H1 (cell line): ENCODE results near the gene KRT4. TPM values are rescaled to one million over a fixed set of nuclear protein-coding genes. Genes with fewer than 3 reads are reported as not detected.

Experiments
- CTCF ChIA-PET: fragments of 300-600 bp; sonication (Branson Sonifier 250); formaldehyde crosslinking; loops from one replicate; lab custom pipeline; 2021; ENCODE audit not compliant: partially characterized antibody; lab: Charles Lee
- POLR2A ChIA-PET: fragments of 300-600 bp; sonication (Branson Sonifier 250); formaldehyde crosslinking; loops from one replicate; lab custom pipeline; 2021; ENCODE audit warnings: inconsistent platforms; ENCODE audit not compliant: partially characterized antibody; lab: Charles Lee
- DNase-seq, 2 experiments: peaks; one replicate each; pipeline versions ENCODE4 v3.0.0 to v3.0.0-alpha.2; 2010 to 2022; ENCODE audit warnings: low spot score in 2 of 2, low read depth in 1 of 2, mixed read lengths in 1 of 2
- FAIRE-seq: peaks from 2 replicates; lab custom pipeline; 2011; peaks lifted over from hg19 to GRCh38; lab: Jason Lieb, UNC
- H2AFZ ChIP-seq: 2 replicates; pipeline ENCODE4 v1.8.1; 2012; ENCODE audit warnings: low read length, inconsistent platforms
- H2AK5ac ChIP-seq: 2 replicates; pipeline ENCODE4 v1.6.1; 2013; ENCODE audit warnings: low read depth, low read length
- H2BK120ac ChIP-seq: replicated peaks from 2 replicates; pipeline ENCODE3; 2013; ENCODE audit warnings: low read depth, low read length, inconsistent platforms
- H2BK12ac ChIP-seq: 2 replicates; pipeline ENCODE4 v1.6.1; 2013; ENCODE audit warnings: low read depth, low read length
- H2BK15ac ChIP-seq: 2 replicates; pipeline ENCODE4 v1.6.1; 2013; ENCODE audit warnings: low read length
- H2BK20ac ChIP-seq: 2 replicates; pipeline ENCODE4 v1.6.1; 2013; ENCODE audit warnings: low read length
- H2BK5ac ChIP-seq: 2 replicates; pipeline ENCODE4 v1.6.1; 2013; ENCODE audit warnings: low read depth, low read length
- H3K14ac ChIP-seq: 2 replicates; pipeline ENCODE4 v1.6.1; 2013; ENCODE audit warnings: inconsistent platforms; ENCODE audit not compliant: insufficient read length
- H3K18ac ChIP-seq: 2 replicates; pipeline ENCODE4 v1.6.1; 2013; ENCODE audit warnings: low read length; ENCODE audit errors: extremely low read depth
- H3K23ac ChIP-seq: 2 replicates; pipeline ENCODE4 v1.6.1; 2013; ENCODE audit warnings: inconsistent platforms; ENCODE audit not compliant: insufficient read length
- H3K23me2 ChIP-seq: 2 replicates; pipeline ENCODE4 v1.6.1; 2013; ENCODE audit warnings: low read depth, low read length
- H3K27ac ChIP-seq: 2 replicates; pipeline ENCODE4 v1.6.1; 2011; ENCODE audit warnings: low read depth, low read length, inconsistent platforms
- H3K27me3 ChIP-seq, 4 experiments: replicated peaks in 1 of 4; 1 replicate in 1 of 4; 2 replicates in 3 of 4; pipeline versions ENCODE4 v1.6.1 to v1.8.1; 2011 to 2013; ENCODE audit warnings: low read length in 3 of 4, mild to moderate bottlenecking in 3 of 4, inconsistent platforms in 2 of 4, mixed read lengths in 2 of 4, moderate library complexity in 1 of 4; ENCODE audit not compliant: control insufficient read depth in 3 of 4, insufficient read depth in 3 of 4; ENCODE audit errors: extremely low read depth in 1 of 4
- H3K36me3 ChIP-seq, 4 experiments: 2 replicates each; pipeline versions ENCODE4 v1.6.1 to v1.8.1; 2011 to 2013; ENCODE audit warnings: mild to moderate bottlenecking in 4 of 4, low read length in 3 of 4, moderate library complexity in 2 of 4, control low read depth in 1 of 4, inconsistent platforms in 1 of 4; ENCODE audit not compliant: insufficient read depth in 4 of 4, control insufficient read depth in 2 of 4
- H3K4ac ChIP-seq: replicated peaks from 2 replicates; pipeline ENCODE3; 2013; ENCODE audit warnings: low read length, low read depth, mixed read lengths, inconsistent platforms; ENCODE audit not compliant: insufficient read length
- H3K4me1 ChIP-seq, 4 experiments: replicated peaks in 1 of 4; 1 replicate in 1 of 4; 2 replicates in 3 of 4; pipeline versions ENCODE4 v1.6.1 to v1.8.1; 2011 to 2013; ENCODE audit warnings: low read length in 3 of 4, inconsistent platforms in 2 of 4, mixed read lengths in 1 of 4; ENCODE audit not compliant: insufficient read depth in 4 of 4, control insufficient read depth in 3 of 4
- H3K4me2 ChIP-seq, 2 experiments: 2 replicates each; pipeline versions ENCODE4 v1.6.1 to v1.8.1; 2011 to 2013; ENCODE audit warnings: low read depth in 2 of 2, low read length in 2 of 2, control low read depth in 1 of 2, inconsistent platforms in 1 of 2, mild to moderate bottlenecking in 1 of 2; ENCODE audit not compliant: insufficient read depth in 1 of 2
- H3K4me3 ChIP-seq, 4 experiments: fragments of 200-600, 300-600 bp in 1 of 4; sonication (generic), shearing (Covaris generic), sonication (Bioruptor Twin) in 1 of 4; 2 replicates each; pipeline versions ENCODE4 v1.5.1 to v1.8.1; 2011 to 2016; ENCODE audit warnings: low read length in 4 of 4, low read depth in 3 of 4, control low read depth in 2 of 4, inconsistent platforms in 2 of 4, mild to moderate bottlenecking in 2 of 4, mixed read lengths in 1 of 4, moderate library complexity in 1 of 4; ENCODE audit not compliant: insufficient read depth in 2 of 4; ENCODE audit errors: extremely low read depth in 1 of 4
- H3K56ac ChIP-seq: replicated peaks from 2 replicates; pipeline ENCODE3; 2013; ENCODE audit warnings: low read depth, mild to moderate bottlenecking, mixed read lengths, low read length, inconsistent platforms; ENCODE audit not compliant: insufficient read length
- H3K79me1 ChIP-seq: 2 replicates; pipeline ENCODE4 v1.6.1; 2013; ENCODE audit warnings: low read depth, low read length, control low read depth
- H3K79me2 ChIP-seq, 2 experiments: 2 replicates each; pipeline versions ENCODE4 v1.6.1 to v1.8.1; 2012 to 2013; ENCODE audit warnings: low read length in 2 of 2, mild to moderate bottlenecking in 2 of 2, inconsistent platforms in 1 of 2; ENCODE audit not compliant: insufficient read depth in 2 of 2, control insufficient read depth in 1 of 2
- H3K9ac ChIP-seq, 4 experiments: replicated peaks in 1 of 4; 1 replicate in 1 of 4; 2 replicates in 3 of 4; pipeline versions ENCODE4 v1.6.1 to v1.8.1; 2011 to 2013; ENCODE audit warnings: low read depth in 3 of 4, low read length in 3 of 4, control low read depth in 2 of 4, mild to moderate bottlenecking in 2 of 4, moderate library complexity in 2 of 4, inconsistent platforms in 1 of 4; ENCODE audit errors: extremely low read depth in 1 of 4
- H3K9me3 ChIP-seq, 2 experiments: 2 replicates each; pipeline versions ENCODE4 v1.6.1 to v1.8.1; 2012 to 2013; ENCODE audit warnings: mild to moderate bottlenecking in 2 of 2, moderate library complexity in 2 of 2, control low read depth in 1 of 2, inconsistent platforms in 1 of 2, low read depth in 1 of 2, low read length in 1 of 2, mixed read lengths in 1 of 2; ENCODE audit not compliant: insufficient read depth in 2 of 2
- H4K20me1 ChIP-seq, 2 experiments: replicated peaks in 1 of 2; 2 replicates each; pipeline versions ENCODE3 to v1.8.1; 2011 to 2013; ENCODE audit warnings: inconsistent platforms in 2 of 2, low read length in 2 of 2, mild to moderate bottlenecking in 1 of 2; ENCODE audit not compliant: insufficient read depth in 2 of 2, control insufficient read depth in 1 of 2
- H4K5ac ChIP-seq: 2 replicates; pipeline ENCODE4 v1.6.1; 2013; ENCODE audit warnings: low read length, low read depth, mixed read lengths, inconsistent platforms; ENCODE audit not compliant: insufficient read length
- H4K8ac ChIP-seq: 2 replicates; pipeline ENCODE4 v1.8.0; 2013; ENCODE audit warnings: mild to moderate bottlenecking, moderate library complexity, low read length, inconsistent platforms; ENCODE audit not compliant: insufficient read depth; ENCODE audit errors: extremely low read depth
- H4K91ac ChIP-seq: replicated peaks from 2 replicates; pipeline ENCODE3; 2013; ENCODE audit warnings: low read length, mixed read lengths, inconsistent platforms; ENCODE audit not compliant: insufficient read length
- BCL11A ChIP-seq, 2 experiments: IDR thresholded peaks; one replicate each; pipeline ENCODE4 v1.6.1; 2011; ENCODE audit warnings: low read depth in 2 of 2, low read length in 2 of 2, mild to moderate bottlenecking in 2 of 2
- CREB1 ChIP-seq: IDR thresholded peaks from 2 replicates; pipeline ENCODE4 v1.6.1; 2012; ENCODE audit warnings: inconsistent platforms
- E2F6 ChIP-seq: IDR thresholded peaks from 2 replicates; pipeline ENCODE4 v1.6.1; 2012; ENCODE audit warnings: inconsistent platforms
- MAX ChIP-seq: IDR thresholded peaks from 2 replicates; pipeline ENCODE4 v1.6.1; 2012; ENCODE audit warnings: inconsistent platforms
- TAF1 ChIP-seq: IDR thresholded peaks from 2 replicates; pipeline ENCODE4 v1.6.1; 2011; ENCODE audit warnings: mild to moderate bottlenecking, low read depth, low read length
- WGBS, 2 experiments: shearing (Covaris generic) in 1 of 2; methylation state at CpG; one replicate each; pipeline versions ENCODE4 v1.1.6 to v1.1.7; 2013 to 2015; ENCODE audit warnings: low lambda C conversion rate in 2 of 2, mixed read lengths in 2 of 2, inconsistent platforms in 1 of 2, low coverage in 1 of 2, missing lambda C conversion rate in 1 of 2; ENCODE audit not compliant: insufficient replicate concordance in 2 of 2, insufficient coverage in 1 of 2, insufficient read length in 1 of 2; ENCODE audit errors: extremely low coverage in 1 of 2, missing lambda C conversion rate in 1 of 2; 5-methylcytosine and 5-hydroxymethylcytosine counted together
- polyA plus RNA-seq, 7 experiments: library from polyadenylated mRNA; depleted of rRNA in 3 of 7; stranded (reverse) in 5 of 7; unstranded in 2 of 7; fragments of >200 nt in 5 of 7; fragments of 200-250 nt in 2 of 7; gene quantifications; 1 replicate in 5 of 7; 2 replicates in 1 of 7; 4 replicates in 1 of 7; pipeline versions ENCODE4 v1.2.1 to v1.2.3, GENCODE V29; 2011 to 2013; ENCODE audit warnings: missing spikeins in 2 of 7, mixed read lengths in 2 of 7
- total RNA-seq: library from RNA; stranded (reverse); fragmentation: NEBNext Ultra II Directional; extraction: Animal tissue kit (Norgen Biotek cat#: 25700); gene quantifications from 2 replicates; pipeline ENCODE4 v1.2.1, GENCODE V29; 2021

The KRT4 gene
- total and polyA plus RNA-seq, 2 of the 8 experiments (the other 6 are each of a cell fraction or from before 2014, with no cell fraction given): not detected

GRCh38 chr12:52767427-52767826 is 46.5 kb downstream of the KRT4 start:
- no peak overlapping the region for H3K23ac ChIP-seq
- H3K27ac ChIP-seq: no peak overlapping the region
- DNase-seq: no peak
- no peak overlapping the region for H4K91ac ChIP-seq
- no peaks in the 10 kb centered on the region for H3K36me3 ChIP-seq
- H3K4ac ChIP-seq: no peak overlapping the region
- H3K9ac ChIP-seq: no peak overlapping the region
- 56% methylated on average over 3 of the region's 3 CpGs; no CpG with 5 or more reads in 1 of the 2 experiments for WGBS, 2 experiments
- no peak overlapping the region for H3K18ac ChIP-seq
- no peak overlapping the region for H3K14ac ChIP-seq
- no peak overlapping the region for H2BK12ac ChIP-seq
- H2BK120ac ChIP-seq: no peak overlapping the region
- H3K4me1 ChIP-seq: no peaks in the 10 kb centered on the region
- no peak overlapping the region for H2AK5ac ChIP-seq
- no peak overlapping the region for H2BK20ac ChIP-seq
- no peak overlapping the region for H3K56ac ChIP-seq
- POLR2A ChIA-PET: no interaction called here
- H2BK15ac ChIP-seq: no peak overlapping the region
- CTCF ChIA-PET: interaction anchor here (0.9 to 2.0 kb wide), 3 partner anchors 9 to 76 kb away, joined by 3 to 10 read pairs (median 3); no protein-coding TSS in a partner anchor
- no peak overlapping the region for H2BK5ac ChIP-seq
- H3K79me2 ChIP-seq: no peaks in the 10 kb centered on the region
- no peak overlapping the region for H3K4me3 ChIP-seq
- H3K23me2 ChIP-seq: no peaks in the 10 kb centered on the region
- no peak overlapping the region for H2AFZ ChIP-seq
- H3K9me3 ChIP-seq: peaks cover 0 to 3% of the 10 kb centered on the region in 2 experiments; a peak in 1 of 4 replicates
- H4K8ac ChIP-seq: no peak overlapping the region
- no peak overlapping the region for H4K5ac ChIP-seq
- no peak for FAIRE-seq
- no peaks in the 10 kb centered on the region for H4K20me1 ChIP-seq
- H3K79me1 ChIP-seq: no peaks in the 10 kb centered on the region
- H3K4me2 ChIP-seq: no peak overlapping the region
- H3K27me3 ChIP-seq: 0 out of 7 replicates have a peak, but pooled peaks cover 0 to under 1% (median 0%) of the 10 kb centered on the region in 4 experiments
- TF ChIP-seq BCL11A (IDR thresholded peaks at IDR 0.05; ENCODE audit: low read depth in 2 of 2, low read length in 2 of 2) (no peak), TAF1 (no peak), E2F6 (no peak), CREB1 (no peak), MAX (no peak)
